GM19351 (cell line): ENCODE measurements around the gene DCDC1.
A peak's percentile ranks its signal among the peaks of the same experiment; 100 is the strongest.

Experiments
- ATAC-seq: cut with Tn5 transposase; IDR thresholded peaks from one replicate; pipeline ENCODE4 v1.9.1; 2021; ENCODE audit warnings: mild to moderate bottlenecking, moderate library complexity; ENCODE audit not compliant: unreplicated experiment

Gene DCDC1

GRCh38 chr11:31236143-31236542 is 133.4 kb downstream of the DCDC1 start:
- ATAC-seq: peak; percentile 37

- ATAC-seq: peak; percentile 65
Measured at GRCh38 chr11:31233425-31233824, 136.1 kb downstream of the DCDC1 start.

- no peak for ATAC-seq
Measured at GRCh38 chr11:31231601-31232000, 137.9 kb downstream of the DCDC1 start.

- no peak for ATAC-seq
Measured at GRCh38 chr11:31218847-31219246, 150.7 kb downstream of the DCDC1 start.

GRCh38 chr11:31214372-31214771 is 155.2 kb downstream of the DCDC1 start:
- no peak for ATAC-seq

- no peak for ATAC-seq
Measured at GRCh38 chr11:31199378-31199777, 170.2 kb downstream of the DCDC1 start.

- no peak for ATAC-seq
Measured at GRCh38 chr11:31173926-31174680, 195.4 kb downstream of the DCDC1 start.

- no peak for ATAC-seq
Measured at GRCh38 chr11:31160504-31161422, 208.8 kb downstream of the DCDC1 start.

GRCh38 chr11:31150841-31151240 is 218.7 kb downstream of the DCDC1 start:
- ATAC-seq: no peak

- ATAC-seq: no peak
Measured at GRCh38 chr11:31150011-31150410, 219.5 kb downstream of the DCDC1 start.

- no peak for ATAC-seq
Measured at GRCh38 chr11:31141789-31142188, 227.8 kb downstream of the DCDC1 start.

GRCh38 chr11:31139479-31139878 is 230.1 kb downstream of the DCDC1 start:
- ATAC-seq: no peak

GRCh38 chr11:31132531-31133421 is 236.8 kb downstream of the DCDC1 start:
- ATAC-seq: no peak

GRCh38 chr11:31131760-31132159 is 237.8 kb downstream of the DCDC1 start:
- ATAC-seq: no peak

- ATAC-seq: no peak
Measured at GRCh38 chr11:31127290-31127689, 242.2 kb downstream of the DCDC1 start.

- ATAC-seq: no peak
Measured at GRCh38 chr11:31120428-31120827, 249.1 kb downstream of the DCDC1 start.

GRCh38 chr11:31118566-31118965 is 251.0 kb downstream of the DCDC1 start:
- ATAC-seq: no peak

GRCh38 chr11:31117038-31117437 is 252.5 kb downstream of the DCDC1 start:
- ATAC-seq: no peak

- no peak for ATAC-seq
Measured at GRCh38 chr11:31114442-31114841, 255.1 kb downstream of the DCDC1 start.

GRCh38 chr11:31110830-31111229 is 258.7 kb downstream of the DCDC1 start:
- ATAC-seq: no peak

GRCh38 chr11:31109446-31109845 is 260.1 kb downstream of the DCDC1 start:
- ATAC-seq: no peak
